GM19463 (cell line): Measurements from ENCODE around the gene CPEB3.
A peak's percentile ranks its signal among the peaks of the same experiment; 100 is the strongest.

ENCODE experiments used
- ATAC-seq: cut with Tn5 transposase; IDR thresholded peaks from one replicate; pipeline ENCODE4 v1.9.1; 2021; ENCODE audit warnings: mild to moderate bottlenecking, moderate library complexity; ENCODE audit not compliant: unreplicated experiment

The CPEB3 gene

DNA sequence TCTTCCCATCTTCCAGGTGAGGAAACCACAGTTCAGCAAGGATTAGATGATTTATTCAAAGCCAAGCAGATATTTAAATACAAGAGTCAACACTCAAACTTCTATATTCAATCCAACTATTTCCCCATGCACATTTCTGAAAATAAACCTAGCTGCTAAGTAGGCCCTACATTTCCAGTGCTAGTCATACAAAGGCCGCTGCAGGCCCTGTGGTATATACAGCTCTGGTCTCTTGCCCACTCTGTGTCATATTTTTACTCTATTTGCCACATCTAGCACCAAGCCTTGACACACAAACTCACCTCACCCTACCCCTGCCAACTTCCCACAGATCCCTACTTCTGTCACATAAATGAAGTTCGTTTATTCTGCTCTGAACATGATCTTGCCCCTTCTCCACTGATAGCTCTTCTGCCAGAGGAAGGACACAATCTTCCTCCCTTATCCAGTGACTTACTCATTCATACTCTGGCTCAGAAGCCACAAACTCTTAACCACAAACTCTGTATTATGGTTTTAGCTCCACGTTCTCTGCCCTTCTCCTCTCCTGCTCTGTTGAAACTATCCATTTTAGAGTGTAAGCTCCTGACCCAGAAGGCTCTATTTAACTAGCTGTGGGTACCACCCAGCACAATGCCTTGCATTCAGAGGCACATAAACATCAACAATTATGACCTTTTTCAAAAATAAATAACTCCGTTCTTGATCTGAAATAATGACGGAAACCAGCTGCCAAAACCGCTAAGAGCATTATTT lies 180.7 kb downstream of the CPEB3 start:
- ATAC-seq: no peak

DNA sequence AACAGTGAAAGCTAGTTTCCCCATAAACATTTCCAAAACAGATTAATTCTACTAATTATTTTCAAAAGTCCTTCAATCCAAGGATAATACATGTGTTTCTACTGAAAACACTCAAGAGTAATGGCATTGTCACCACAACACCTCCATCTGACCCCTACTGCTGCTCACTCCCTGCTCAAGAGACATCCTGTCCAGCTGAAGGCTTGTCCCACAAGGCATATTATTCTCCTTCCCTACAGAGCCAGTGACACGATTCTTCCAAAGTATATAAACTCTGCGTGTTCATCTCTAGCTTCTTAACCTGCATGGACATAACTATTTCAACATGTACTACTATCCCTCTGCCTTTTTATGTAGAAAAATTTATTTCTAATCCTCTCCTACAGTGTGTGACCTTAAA lies 182.1 kb downstream of the CPEB3 start:
- ATAC-seq: no peak

DNA sequence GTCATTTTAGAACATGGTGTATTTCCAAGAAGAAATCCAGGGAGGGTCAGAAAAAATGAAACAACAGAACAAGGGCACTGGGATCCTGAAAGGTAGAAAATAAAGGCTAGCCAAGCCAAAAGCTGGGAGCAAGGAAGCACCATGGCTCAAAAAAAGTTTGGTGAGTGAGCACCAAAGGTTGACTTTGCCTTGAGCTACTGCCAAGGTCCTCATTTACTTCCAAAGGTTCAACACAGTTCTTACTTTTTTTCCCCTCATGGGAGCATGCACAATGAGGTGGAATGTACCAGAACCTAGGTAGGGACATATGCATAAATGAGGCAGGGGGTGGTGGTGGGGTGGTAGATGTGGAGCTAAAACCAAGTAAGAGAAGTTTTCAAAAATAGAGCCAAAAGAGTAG lies 182.8 kb downstream of the CPEB3 start:
- no peak for ATAC-seq

DNA sequence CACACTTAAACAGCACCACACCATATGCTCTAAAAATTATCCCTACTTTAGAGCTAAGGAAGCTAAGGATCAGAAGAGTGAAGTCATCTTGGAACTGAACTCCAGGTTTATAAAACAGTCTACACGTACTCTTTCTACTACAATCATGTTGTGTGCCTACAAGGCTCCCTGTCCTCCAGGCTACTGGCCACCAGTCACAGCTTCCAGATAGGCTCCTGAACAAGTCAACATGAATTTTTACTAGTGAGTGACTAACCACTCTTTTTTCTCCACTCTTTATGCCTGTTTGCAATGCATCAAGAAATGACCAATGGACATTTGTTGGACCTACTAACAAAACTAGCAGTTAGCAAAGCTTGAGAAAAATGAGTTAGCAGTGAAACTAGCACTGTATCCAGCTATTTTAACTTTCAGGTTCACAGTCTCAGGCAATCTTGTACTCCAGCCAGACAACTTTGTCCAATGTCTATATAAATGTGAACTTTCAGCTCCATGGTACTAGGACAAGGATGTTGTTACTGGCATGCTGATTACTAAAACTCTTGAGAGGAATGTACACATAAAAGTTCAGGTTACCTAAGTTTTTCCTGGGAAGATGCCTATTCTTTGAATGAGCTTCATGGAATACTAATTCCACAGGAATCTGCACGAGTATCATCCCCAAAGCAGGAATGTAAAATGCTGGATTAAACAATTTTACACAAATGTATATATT lies 187.3 kb downstream of the CPEB3 start:
- no peak for ATAC-seq

DNA sequence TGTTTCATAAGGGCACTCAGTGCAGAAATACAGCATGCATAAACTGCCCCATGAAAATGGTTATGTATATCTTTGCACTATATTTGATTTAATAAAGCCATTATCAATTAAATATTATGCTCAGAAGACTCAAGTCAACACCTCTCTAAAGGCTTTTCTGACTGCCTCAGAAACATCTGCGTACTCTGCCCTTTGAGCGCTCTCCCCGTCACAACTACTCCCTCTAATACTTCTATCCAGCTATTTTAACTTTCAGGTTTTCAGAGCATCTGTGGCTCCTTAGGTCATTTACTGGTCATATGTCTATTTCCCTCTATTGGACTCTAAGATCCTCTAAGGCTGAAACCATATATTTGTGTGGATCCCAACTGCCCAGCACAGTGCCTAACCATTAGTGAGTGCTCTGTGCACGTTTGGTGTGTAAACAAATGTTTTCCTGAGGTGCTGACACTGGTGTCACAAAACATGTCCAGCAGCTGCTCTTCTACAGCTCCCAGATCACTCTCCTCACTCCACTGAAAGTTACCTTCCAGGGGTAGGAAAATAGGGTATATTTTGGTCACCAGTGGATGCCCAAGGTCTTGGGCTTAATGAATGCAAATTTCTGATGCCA lies 188.2 kb downstream of the CPEB3 start:
- ATAC-seq: no peak

DNA sequence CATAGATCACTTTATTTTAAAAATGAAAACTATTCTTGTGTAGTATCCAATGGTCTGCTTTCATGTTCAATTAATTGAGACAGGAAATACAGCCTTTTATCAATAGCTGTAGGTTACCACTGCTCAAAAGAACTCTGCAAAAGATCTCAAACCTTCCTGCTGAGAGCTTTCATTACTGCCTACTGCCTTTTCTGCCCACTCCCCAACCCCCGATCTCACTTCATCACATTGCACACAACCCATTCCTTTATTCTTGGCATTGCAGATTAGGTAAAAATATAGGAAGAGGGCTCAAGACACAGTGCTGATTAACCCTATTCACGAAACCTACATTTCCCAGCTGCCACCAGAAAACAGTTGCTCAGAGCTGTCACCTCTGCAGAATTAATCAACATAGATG lies 195.9 kb downstream of the CPEB3 start:
- no peak for ATAC-seq

DNA sequence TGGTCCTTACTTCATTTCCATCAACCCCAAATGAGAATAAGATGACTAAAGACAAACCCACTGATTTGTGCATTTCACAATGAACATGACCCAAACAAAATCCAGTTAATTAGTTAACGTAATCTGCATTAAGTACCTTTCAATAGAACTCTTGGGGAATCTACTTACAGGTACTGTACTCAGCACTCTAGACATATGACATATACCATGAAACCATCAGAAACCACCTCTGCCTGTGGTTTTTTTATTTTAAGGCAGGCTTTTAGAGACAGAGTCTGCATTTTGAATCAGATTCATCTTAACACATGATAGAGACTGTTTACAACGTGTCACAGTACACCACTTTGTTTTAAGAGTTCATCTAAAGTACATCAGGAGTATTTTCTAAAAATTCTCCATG lies 198.9 kb downstream of the CPEB3 start:
- peak; percentile 56 for ATAC-seq

DNA sequence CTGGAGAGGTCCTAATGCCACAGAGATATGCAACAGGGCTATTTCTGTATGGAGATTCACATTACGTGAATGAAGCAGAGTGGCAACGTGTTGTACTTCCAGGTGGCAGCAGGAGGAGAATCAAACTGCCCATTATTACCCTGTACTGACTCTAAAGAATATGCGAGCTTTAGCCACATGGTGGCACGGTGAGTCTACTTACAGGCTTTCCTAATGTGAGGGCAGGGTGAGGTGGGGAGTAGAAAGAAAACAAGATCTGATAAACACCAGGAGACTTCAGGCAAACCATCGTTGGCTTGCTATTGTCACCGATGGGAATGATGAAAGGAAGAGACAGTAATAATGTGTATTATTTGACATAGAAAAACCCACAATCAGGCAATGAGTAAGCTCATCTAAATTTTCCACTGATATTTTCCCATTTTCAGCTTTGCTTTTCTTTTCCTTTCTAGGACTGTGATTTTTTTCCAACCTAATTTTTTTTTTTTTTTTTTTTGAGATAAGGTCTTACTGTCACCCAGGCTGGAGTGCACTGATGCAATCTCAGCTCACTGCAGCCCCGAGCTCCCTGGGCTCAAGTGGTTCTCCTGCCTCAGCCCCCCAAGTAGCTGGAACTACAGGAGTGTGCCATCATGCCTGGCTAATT lies 203.0 kb downstream of the CPEB3 start:
- ATAC-seq: peak; percentile 92

DNA sequence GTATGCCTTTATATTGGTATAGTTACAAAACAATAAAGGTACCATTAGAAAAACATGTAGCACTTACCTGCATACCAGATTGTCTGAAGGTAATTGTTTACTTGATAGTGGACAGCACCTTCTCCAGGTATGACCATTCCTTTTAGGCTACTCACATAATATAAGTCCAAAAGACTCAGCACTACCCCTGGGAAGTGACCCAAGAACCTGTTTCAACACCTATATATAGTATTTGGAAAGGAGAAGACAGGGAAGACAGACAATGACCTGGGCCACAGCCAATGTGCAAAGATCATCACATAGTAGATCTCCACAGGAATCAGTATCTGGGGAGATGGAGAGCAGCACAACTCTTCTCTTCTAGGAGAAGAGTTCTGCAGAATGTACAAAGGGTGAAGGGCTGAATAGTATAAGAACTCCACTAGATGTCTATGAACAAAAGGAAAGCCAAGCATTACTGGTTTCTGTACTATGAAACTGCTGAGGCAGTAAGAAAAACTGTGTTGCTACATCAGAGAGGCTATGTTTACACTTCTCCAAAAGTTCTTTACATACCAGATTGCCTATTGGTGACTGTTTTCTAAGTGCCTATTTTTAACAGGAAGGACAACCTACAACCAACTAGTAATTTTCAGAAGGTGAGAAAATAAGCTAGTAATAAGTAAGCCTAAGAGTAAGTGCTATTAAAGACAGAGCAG lies 208.1 kb downstream of the CPEB3 start:
- no peak for ATAC-seq

DNA sequence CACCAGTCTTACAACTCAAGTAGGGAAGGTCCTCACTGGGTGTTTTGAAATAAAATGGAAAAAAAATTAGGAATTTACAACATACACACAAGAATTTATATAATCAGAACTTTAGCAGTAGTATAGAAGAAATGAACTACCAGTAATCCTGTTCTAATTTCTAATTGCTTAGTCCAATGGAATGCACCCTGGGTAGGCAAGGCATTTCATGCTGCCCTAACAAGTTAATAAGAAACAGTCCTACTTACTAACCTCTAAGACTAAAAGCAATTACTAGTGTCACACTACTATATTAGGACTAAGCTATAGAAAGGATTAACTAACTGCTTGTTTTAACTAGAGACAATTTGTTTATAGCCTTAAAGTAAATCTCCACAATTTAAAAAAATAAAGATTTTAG lies 209.2 kb downstream of the CPEB3 start:
- no peak for ATAC-seq

DNA sequence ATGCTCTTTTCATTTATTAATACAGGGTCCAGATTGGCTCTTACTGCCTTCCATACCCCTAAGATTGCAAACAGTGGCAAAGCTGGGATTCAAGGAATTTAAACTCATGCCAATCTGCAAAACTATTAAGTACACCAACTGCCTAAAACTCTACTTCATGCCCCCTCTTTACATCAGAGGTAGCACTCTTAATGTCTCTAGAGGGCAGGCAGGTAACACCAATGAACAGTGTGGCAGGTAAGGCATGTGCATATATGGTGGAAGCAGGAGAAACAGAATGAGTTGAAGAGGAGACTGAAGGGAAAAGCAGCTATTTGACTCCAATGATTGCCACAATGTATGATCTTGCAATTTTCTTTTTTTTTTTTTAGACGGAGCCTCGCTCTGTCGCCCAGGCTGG lies 210.6 kb downstream of the CPEB3 start:
- ATAC-seq: no peak

DNA sequence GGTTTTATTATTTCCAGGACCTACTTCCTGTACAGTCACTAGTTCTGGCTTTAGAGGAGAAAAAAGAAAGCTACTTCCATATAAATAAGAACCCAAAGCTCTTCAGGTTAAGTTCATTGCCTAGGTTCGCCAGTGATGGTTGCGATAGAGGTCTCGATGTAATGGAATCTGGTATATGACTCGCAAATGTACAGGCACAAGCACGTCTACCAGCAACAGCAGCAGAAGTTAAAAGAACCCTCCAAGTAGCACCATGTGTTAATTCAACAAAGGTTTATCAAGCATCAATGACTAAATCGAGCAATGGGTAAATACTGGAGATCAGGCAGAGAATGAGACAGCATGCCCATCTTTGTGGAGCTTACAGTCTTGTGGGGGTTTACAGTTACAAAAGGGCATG lies 211.9 kb downstream of the CPEB3 start:
- ATAC-seq: no peak

DNA sequence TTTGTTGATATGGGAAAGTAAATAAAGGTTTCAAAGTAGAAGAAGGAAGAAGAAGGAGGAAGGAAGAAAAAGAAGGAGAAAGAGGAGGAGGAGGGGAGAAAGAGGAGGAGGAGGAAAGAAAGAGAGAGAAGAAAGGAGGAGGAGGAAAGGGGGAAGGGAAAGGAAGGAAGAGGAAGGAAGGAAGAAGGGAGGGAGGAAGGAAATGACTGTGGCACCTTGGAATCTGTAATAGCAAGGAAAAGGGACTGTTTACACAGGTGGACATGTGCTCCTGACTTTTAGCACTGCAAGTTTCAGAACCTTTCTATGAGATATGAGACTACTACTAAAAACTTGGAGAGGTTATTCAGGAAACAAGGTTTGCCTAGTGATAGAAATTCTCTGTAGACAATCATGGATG lies 214.2 kb downstream of the CPEB3 start:
- no peak for ATAC-seq

DNA sequence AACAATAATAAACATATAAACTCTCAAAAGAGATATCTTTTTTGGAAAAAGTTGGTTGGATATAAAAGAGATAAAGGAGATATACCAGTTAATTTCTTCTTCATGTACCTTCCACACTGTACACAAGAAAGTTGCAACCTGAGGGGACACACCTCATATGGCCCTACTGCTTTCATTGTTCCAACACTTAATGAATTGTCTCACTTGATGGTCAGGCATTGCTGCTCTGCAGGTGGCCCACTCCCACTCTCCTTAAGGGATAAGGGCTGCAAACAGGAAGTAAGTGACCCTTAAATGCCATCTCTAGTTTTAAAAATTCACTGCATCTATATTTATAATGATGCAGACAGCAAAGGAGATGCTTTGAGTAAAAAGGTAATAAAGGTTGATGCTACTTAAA lies 215.0 kb downstream of the CPEB3 start:
- ATAC-seq: no peak

DNA sequence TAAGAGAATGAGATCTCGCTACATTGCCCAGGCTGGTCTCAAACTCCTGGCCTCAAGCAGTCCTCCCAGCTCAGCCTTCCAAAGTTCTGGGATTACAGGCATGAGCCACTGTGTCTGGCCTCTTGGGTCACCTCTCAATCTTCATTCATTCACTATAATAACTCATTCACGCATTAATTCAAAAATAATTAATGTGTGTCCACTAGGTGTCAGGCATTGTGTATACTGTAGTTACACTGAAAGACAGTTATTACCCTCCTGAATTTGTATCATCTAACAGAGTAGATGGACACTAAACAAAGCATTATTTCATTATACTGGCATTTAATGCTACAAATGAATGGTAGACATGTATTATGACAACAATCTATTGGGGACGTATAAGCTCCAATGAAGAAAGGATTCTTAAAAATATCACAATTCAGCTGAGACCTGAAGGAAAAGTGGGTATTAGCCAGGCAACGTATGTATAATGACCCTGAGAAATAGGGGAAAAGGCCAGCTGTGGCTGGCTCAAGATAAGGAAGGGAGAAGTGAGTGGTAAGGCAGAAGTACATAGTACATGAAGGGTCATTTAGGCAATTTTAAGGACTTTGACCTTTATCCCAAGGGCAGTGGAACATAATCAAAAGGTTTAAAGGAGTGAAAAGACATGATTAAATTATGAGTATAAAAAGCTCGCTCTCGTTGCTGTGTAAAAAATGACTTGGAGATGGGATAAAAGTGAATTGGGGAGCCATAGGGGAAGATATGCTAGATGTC lies 216.6 kb downstream of the CPEB3 start:
- no peak for ATAC-seq

DNA sequence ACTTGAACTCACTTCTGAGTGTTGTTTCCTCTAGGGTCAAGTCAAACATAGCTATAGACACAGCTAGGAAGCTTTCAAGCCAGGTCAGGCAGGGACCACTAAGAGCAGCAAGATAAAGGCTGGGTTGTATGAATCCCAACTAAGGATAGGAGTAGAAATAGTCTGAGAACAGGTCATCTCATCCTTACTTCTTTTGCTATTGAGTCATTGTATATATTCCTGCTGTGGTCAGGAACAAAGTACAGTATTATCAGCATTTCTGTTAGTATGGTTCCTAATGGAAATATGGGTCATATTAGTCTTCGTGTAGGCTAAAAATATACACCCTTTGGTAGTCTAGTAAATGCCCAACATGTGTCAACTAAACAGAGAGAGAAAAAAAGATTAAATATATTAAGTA lies 222.0 kb downstream of the CPEB3 start:
- no peak for ATAC-seq

DNA sequence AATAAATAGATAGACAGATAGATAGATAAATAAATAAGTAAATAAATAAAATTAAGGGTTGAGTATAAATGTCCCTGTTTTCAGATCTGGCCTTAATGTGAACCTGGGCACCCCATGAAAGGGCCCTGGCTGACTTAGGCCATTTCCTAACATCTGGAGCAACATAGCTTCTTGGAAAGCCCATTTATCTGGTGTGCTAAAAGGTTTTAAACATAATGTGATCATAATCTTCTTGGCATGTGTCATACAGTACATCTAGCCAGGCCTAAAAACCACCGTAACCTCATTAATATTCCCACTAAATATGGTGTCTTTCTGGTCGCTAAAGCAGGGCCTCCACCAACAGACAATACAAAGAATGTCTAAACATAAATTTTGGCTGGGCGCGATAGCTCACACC lies 224.5 kb downstream of the CPEB3 start:
- ATAC-seq: no peak

DNA sequence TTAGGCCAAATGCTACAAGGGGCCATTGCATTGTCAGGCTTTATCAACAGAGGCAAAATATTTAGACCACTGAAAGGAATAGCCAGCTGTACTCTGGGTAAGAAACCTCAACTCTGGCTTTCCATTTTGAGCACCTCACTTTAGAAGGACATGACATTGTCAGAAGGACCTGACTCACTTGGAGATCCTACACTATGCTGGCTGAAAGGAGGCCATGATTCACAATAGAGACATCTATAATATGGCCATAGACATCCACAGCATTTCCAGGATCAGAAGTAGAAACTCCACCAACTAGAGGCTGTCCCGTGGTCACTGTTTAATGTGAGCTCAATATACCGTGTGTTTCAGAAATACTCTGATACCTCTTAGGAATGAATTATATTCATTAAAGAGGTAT lies 226.4 kb downstream of the CPEB3 start:
- ATAC-seq: no peak

DNA sequence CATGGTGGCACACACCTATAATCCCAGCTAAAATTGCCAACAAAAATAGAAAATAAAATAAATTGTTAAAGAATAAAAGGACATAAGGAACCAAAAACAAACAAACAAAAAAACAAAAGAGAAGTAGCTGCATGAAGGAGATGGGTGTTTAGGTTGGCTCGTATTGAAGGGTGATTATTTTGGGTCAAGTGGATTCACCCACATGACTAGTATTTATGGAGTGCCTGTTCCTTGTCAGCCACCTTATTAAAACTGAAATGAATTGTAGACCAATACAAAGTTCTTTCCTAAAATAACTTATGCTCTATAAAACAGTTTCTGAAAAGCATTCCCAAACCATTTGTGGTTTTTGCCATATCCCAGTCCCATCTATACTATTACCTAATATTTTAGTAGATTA lies 228.6 kb downstream of the CPEB3 start:
- ATAC-seq: no peak

DNA sequence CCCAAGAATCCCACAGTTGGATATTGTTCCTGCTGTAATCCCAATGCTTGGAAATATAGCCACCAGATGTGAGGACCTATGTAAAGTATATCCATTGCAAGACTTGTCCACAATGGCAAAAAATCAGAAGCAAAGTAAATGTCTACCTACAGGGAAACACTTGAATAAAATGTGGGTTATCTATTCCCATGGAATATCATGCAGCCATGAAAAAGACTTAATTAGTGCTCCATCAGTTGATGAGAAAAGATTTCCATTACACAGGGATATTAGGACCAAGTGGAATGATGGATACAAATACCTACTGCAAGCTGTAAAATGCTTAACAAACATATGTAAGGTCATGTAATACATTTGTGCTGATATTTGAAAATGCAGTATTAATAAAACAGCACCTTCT lies 236.1 kb downstream of the CPEB3 start:
- no peak for ATAC-seq
